T1000 (cell line): Measurements from ENCODE around the gene ANKLE1.
A peak's percentile ranks its signal among the peaks of the same experiment; 100 is the strongest.
"Not testable (repeated sequence)": the region's sequence is repeated elsewhere in the genome, so short reads cannot be mapped to it uniquely, and the experiment has no call there.

ENCODE experiments used
- DNase-seq: peaks from one replicate; lab custom pipeline; 2025; ENCODE audit warnings: mixed read lengths; lab: John Stamatoyannopoulos, UW

Gene ANKLE1

DNA sequence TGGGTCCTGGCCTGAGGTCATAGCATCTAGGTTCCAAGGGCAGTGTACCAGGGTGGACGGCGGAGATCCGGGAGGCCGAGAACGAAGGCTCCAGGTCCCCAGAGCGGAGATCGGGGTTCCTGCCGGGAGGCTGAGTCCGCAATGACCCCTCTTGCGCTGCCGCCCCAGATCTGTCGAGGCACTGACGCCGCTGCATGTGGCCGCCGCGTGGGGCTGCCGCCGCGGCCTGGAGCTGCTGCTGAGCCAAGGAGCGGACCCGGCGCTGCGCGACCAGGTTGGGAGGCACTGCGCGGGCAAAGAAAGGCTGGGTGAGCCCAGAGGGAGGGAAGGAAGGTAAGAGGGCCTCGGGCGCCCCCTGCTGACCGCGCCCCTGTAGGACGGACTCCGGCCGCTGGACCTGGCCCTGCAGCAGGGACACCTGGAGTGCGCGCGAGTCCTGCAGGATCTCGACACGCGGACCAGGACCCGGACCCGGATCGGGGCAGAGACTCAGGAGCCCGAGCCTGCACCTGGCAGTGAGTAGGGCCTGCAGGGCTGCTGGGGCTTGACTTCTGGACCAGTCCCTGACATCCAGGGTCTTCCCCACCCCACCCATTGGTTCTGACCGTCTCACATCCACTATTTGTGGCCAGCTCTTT, 906 bp downstream of the ANKLE1 start:
- DNase-seq: peak; percentile 77

DNA sequence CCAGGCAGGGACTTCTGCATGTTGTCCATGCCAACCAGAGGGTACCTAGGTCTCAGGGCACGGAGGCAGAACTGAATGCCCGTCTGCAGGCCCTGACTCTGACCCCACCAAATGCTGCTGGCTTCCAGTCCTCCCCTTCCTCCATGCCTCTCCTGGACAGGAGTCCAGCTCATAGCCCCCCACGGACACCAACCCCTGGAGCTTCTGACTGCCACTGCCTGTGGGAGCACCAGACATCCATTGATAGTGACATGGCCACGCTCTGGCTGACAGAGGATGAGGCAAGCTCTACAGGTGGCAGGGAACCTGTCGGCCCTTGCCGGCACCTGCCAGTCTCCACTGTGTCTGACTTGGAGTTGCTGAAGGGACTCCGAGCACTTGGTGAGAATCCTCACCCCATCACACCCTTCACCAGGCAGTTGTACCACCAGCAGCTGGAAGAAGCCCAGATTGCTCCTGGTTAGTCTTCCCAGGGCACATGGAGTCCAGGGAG, 1.8 kb downstream of the ANKLE1 start:
- no peak for DNase-seq

DNA sequence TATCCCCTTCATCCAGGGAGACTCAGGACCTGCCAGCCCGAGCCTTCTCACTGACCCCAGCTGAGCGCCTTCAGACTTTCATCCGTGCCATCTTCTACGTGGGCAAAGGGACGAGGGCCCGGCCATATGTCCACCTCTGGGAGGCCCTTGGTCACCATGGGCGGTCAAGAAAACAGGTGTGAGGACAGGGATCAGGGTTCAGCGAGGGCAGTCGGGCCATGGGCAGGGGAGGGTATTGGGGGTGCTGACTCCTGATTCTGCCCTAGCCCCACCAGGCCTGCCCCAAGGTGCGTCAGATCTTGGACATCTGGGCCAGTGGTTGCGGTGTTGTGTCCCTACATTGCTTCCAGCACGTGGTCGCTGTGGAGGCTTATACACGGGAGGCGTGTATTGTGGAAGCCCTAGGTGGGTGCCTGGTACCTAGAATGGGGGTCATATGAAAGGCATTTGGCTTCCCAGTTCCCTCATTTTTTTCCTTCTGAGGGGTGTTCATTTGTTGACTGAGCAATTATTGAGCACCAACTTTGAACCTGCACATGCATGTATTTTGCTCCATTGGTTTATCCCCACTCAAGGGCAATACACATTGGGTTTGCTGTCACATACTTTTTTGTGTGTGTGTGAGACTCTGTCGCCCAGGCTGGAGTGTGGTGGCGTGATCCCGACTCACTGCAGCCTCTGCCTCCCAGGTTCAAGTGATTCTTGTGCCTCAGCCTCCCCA, 3.9 kb downstream of the ANKLE1 start:
- no peak for DNase-seq

DNA sequence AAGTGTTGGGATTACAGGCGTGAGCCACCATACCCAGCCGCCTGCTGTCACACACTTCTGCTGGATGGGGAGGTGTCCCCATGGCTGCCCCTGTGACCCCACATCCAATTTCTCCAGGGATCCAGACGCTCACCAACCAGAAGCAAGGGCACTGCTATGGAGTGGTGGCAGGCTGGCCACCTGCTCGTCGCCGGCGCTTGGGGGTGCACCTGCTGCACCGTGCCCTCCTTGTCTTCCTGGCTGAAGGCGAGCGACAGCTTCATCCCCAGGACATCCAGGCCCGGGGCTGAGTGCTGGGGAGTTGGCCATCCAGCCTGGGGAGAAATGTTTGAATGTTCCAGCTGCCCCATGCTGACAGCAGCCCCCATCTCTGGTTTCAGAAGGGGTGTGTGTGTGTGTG, 4.6 kb downstream of the ANKLE1 start:
- DNase-seq: no peak

DNA sequence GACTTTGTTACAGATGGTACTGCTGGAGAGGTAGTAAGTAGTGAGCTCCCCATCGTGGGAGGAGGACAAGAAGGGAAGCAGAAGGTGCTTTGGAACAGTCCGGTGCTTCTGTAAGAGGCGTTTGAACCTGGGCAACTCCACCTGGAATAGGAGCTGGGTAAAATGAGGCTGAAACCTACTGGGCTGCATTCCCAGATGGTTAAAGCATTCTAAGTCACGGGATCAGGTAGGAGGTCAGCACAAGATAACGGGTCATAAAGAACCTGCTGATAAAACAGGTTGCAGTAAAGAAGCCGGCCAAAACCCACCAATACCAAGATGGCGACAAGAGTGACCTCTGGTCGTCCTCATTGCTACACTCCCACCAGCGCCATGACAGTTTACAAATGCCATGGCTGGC, 5.1 kb downstream of the ANKLE1 start:
- no peak for DNase-seq

DNA sequence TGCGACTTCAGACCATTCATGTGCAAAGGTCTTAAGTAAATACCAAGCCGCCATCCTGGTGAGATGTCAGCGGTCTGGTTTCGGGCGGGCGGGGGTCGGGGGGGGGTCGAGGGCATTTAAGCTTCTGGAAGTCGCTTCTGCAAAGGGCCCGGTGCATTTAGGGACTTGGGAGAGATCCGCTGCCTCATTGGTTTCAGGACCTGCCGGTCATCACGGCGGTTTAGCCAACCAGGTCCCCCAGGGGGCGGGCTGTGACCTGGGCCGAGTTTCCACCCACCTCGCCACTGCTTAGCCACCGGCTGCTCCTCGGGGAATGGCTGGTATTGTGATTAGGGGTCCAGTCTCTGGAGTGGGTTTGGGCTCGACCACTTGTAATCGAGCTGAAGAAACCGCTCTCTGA, 7.8 kb downstream of the ANKLE1 start:
- no peak for DNase-seq

DNA sequence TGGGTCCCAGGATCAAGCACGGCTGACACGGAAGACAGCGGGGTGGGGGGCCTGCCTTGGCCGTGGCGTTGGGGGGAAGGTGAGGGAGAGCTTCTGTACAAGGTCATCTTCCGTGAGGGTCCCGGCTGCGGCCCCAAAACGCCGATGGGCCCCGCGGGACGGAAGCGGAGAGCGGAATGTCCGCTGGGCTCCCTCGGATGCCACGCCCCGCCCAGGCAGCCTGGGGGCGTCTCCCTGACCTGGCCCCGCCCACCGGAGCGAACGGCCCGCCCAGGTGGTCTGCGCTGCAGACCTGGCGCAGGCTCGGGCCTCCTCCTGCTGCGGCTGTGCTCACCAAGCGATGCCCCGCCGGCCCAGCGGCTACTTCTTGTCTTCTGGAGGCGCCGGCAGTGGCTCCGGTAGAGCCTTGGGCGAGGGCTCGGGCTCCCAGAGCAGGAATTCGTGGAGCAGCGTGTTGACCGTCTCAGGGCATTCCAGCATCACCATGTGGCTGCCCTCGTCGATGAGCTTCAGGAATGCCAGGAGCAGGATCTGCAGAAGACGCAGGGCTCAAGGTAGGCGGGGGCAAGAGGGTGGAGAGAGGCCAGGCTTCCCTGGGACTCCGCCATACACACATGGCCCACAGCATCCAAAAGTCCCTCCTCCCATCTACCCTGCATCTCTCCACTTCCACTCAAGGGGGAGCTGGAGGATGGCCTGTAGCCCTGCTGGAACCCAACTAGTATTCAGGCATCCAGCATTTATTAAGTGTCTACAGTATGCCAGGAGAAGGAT, 10.8 kb downstream of the ANKLE1 start:
- DNase-seq: peak; percentile 58

DNA sequence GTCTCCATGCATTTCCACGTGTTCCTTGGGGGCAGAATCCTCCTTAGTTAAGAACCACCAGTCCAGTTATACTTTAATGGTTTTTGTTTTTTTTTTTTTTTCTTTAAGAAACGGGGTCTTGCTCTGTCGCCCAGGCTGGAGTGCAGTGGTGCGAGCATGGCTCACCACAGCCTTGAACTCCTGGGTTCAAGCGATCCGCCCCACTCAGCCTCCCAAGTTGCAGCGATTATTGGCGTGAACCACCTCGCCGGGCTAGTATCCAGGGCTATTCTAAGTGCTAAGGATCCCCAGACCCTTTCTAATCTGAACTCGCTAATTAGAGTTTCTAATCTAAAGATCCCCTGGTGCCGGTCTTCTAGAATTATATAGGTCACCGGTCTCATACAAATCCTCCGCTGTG, 11.9 kb downstream of the ANKLE1 start:
- DNase-seq: no peak

DNA sequence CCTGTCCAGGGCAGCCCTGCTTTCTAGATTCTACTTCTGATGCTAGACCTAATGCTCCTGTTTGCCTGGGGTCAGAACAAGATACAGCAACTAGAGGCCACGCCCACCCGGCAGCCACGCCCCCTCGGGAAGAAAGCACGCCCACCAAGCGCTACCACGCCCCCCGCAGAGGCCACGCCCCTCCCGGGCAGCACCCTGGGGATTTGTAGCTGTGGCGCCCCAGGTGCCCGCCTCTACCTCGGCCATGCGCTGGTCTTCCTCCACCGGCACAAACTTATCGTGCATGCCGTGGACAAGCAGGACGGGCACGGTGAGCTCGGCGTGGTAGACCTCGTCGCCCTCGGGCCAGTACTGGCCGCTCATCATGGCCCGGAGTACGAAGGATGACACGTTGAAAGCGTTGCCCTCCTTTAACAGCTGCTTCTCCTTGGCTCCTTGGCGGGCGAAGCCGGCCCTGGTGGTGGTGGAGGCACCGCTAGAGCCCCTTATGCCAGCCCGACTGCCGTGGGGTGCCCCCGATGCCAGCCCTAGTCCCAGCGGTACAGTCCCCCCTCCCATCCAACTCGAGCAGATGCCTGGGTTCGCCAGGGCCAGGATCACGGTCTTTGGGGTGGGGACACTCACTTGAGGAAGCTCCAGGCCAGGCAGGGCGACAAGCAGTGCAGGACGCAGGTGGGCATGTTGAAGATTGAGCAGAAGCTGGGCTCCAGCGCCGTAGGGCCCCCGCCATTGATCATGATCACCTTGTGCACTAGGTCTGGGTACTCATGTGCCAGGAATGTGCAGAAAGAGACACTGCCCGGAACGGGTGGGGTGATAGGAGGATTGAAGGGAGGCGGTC, 12.6 kb downstream of the ANKLE1 start:
- DNase-seq: no peak

DNA sequence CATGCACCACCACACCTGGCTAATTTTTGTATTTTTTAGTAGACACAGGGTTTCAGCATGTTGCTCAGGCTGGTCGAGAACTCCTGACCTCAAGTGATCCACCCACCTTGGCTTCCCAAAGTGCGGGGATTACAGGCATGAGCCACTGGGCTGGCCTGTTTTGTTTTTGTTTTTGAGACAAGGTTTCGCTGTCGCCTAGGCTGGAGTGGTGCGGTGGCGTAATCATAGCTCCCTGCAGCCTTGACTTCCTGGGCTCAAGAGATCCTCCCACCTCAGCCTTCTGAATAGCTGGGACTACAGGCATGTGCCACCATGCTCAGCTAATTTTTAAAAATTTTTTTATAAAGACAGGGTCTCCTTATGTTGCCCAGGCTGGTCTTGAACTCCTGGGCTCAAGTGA, 13.8 kb downstream of the ANKLE1 start:
- not testable (repeated sequence) for DNase-seq

DNA sequence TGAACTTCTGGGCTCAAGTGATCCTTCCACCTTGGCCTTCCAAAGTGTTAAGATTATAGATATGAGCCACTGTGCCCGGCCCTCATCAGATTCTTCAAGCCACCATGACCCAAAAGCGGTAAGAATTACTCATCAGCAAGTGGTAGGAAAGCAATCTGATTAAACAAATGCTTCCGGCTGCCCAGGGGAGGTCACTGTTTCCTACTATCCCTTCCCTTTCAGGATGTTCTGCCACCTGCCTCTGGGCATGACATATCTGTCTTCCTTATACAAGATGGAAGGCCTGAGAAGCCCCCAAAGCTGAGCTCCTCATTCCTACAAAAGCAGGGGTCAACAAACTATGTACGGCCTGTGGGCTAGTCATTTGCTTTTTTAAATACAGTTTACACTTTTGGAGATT, 14.6 kb downstream of the ANKLE1 start:
- DNase-seq: no peak

DNA sequence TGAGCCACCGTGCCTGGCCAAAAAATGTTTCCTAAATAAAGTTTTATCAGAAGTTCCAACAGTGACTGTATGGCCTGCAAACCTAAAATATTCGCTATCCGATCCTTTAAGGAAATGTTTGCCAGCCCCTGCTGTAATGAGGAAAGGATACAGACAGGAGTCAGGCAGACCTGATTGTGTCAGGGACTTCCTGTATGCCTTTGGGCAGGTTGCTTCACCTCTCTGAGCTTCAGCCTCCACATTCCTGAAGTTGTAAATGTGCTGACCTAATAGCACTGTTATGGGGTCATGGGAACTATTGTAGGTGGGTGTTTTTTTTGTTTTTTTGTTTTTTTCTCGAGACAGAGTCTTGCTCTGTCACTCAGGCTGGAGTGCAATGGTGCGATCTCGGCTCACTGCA, 15.3 kb downstream of the ANKLE1 start:
- DNase-seq: no peak

DNA sequence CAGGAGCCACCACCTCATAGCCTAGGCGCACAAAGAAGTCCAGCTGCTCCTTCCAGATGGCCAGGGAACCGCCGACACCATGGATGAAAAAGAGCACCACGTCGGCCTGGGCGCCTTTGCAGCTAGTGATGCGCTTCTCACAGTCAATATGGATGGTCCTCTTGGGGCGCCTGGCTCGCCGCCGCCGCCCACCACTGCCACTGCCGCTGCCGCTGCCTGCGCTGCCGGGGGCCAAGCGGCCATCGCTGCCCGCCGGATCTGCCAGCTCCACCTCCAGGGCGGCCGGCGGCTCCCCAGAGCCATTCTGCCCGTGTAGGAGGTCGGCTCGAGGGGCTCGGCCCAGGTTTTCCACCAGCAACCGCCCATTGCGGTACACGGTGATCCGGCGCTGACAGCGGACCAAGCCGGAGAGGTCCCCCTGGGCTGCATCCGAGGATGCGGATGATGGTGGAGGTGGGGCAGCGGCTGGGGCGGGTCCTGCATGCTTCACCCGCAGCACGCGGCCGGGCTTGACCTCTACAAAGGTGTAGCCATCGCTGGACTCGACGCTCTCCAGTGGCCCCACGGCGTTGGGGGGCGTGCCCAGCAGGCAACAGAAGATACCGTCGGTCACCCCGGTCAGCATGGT, 19.4 kb downstream of the ANKLE1 start:
- DNase-seq: no peak

DNA sequence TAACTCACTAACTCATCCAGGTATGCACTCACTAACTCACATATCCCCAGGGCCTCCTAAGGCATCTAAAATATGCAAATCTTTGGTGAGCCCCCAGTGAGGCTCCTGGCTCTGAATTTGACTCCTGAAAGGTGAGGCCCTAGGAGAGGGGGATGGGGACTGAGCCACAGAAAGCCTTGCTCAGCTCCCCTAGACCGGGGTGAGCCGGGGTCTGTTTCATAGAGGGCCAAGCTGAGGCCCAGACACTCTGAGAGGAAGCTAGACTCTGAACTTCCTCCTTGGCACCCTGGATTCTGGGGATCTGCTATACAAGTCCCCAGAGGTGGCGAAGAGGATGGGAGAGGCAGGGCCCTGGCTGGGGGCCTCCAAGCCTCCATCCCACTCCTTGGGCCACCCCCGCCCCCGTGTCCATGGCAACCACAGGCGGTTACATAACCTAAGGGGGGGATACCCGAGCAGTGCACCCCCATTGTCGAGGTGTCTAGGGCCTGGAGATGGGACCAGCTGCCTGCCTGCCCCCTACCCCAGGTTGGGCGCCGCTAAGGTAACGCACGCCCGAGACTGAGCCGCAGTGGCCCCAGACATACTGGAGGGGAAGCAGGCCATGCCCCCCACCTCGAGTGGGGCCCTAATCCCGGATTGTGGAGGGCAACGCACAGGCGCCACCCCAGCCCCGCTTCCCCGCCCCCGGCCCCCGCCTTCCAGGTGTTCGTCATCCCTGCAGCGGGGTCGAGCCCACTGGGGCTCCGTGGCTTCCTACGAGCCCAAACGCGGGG, 20.9 kb downstream of the ANKLE1 start:
- no peak for DNase-seq

DNA sequence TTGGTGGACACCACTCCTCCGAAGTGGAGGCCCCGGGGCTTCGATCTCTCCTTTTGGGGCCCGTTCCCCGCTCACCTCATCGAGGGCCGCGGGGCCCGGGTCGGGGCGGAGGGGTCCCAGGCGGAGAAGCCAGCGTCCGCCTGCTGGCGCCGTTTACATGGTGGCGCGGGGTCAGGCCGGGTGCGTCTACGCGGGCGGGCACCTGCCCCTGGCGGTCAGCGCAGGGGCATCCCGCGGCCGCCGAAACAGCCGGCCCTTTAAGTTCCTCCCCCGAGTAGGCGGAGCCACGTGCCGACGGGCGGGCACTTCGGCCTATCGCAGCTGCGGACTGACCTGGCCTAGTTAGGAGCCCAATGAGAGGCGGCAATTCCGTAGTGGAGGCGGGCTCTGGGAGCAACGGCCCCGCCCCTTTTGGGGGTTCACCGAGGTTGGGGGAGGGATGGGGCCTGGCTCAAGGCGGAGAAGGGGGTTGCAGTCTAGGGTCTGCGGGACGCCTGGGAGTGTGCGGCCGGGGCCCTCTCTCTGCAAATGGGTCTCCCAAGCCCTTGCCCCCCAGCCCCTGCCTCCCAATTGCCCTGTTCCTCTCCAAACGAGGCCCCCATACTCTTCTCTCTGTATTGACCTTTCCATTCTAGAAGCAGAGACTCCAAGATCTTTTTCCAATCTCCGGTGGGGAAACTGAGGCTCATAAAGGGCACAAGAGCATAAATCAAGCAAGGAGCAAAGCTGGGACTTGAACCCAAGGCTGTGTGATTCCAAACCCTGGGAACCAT, 21.7 kb downstream of the ANKLE1 start, which contains the start of gene ABHD8:
Gene ABHD8 (minus strand): TSS at position 259 of the 773 bp plus-strand sequence. CDS start 1,809 bp downstream, outside the sequence.
- DNase-seq: peak; percentile 94

DNA sequence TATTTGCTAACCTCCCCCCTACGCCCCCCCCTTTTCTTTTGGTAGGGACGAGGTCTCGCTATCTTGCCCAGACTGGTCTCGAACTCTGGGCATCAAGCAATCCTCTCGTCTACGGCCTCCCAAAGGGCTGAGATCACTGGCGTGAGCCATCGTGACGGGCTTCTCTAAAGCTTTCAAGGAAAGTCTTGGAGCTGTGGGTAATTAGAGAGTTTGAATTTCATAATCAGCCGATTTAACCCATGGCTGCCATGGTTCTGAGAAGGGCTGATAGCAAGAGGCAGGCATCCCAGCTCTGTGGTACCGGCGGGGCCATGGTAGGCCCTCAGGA, 22.2 kb downstream of the ANKLE1 start:
- no peak for DNase-seq

DNA sequence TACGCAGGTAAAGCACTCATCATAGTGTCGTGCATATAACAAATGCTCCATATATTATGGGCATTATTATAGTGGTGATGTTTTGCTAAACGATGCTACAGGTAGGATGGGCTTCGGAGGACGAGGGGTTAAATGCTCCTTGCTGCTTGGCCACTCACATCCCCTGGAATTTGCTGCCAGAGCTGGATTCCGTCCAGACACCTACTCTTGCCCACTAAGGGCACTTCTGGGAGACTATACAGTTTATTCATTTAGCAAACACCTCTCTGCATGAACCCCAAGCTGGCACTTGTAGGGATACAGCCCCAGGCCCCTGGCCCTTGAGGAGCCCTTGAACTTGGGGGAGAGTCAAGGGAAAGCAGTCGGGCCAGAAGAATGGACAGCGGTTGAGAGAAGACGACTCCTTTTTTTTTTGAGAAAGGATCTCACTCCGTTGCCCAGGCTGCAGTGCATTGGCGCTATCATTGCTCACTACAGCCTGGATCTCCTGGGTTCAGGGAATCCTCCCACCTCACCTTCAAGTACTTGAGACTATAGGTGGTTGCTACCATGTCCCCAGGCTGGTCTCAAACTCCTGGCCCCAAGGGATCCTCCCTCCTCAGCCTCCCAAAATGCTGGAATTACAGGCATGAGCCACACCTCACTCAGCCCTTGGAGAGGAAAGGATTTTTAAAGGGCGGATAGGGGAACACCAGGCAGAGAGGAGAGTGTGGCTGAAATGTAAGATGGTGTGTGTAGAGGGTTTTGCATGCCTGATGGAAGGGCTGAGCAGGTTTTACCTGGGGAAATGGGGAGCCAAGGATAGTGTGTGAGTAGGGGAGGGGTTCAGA, 22.9 kb downstream of the ANKLE1 start:
- no peak for DNase-seq

DNA sequence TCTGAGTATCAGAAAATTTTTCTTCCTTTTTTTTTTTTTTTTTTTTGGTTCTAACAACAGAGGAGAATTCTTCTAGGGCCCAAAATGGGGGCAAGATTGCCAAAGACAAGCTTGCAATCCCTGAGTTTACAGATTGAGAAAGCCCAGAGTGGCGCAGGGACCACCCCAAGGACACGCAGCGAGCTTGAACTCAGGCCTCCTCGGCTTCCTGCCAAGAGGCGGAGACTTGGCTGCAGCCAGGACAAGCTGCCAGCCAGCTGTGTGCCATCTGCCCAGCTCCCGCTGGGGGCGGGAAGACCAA, 23.5 kb downstream of the ANKLE1 start:
- DNase-seq: no peak
